Smooth muscle cell of the brain vasculature (primary cell): ENCODE results near the gene SLC29A1.

Experiments
- DNase-seq: peaks from one replicate; pipeline ENCODE4 v3.0.0-alpha.2; 2012; ENCODE audit warnings: low read depth, low spot score

The SLC29A1 gene

GRCh38 chr6:44237021-44237812 lies 13.8 kb downstream of the SLC29A1 start:
- DNase-seq, result no peak

DNA sequence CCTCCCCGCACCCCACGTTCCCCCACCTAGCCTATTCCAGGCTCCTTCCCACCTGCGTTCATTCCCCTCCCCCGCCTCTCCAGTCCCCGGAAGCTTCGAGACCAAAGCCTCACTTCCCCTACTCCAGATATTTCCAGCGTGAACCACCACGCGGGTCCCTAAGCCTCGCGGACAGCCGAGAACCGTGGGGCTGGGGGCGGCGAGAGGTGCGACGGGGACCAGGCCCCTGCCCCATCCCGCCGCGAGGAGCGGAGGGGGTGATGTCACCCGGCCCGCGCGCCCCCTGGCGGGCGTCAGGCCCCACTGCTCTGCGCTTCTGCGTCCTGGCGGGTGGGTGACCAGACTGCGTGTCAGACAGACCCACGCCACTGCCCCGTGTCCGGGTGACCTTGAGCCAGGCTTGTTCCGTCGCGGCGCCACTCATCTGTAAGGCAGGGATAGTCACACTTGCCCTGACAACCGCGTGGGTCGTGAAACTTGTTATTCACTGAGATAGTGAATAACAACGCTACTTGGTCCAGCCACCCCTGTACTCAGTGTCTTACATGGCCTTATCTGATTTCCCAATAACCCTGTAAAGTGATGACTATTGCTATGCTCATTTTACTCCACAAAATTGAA lies 14.5 kb downstream of the SLC29A1 start:
- DNase-seq, result no peak

GRCh38 chr6:44238687-44239350 lies 15.4 kb downstream of the SLC29A1 start:
- DNase-seq, result no peak

DNA sequence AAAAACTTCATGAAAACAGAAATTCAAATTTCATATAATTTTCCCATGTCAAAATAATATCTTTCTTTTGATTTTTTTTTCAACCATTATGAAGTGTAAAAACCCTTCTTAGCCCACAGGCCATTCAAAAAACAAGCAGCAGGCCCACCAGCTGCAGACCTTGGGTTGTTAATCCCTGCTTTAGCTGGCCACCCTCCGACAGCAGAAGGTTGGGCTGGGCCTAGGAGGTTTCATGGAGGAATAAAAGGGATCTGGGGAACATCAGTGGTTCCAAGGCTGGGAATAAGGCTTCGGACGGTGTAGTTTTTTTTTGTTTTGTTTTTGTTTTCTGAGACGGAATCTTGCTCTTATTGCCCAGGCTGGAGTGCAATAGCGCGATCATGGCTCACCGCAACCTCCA lies 19.9 kb downstream of the SLC29A1 start:
- DNase-seq, result no peak

DNA sequence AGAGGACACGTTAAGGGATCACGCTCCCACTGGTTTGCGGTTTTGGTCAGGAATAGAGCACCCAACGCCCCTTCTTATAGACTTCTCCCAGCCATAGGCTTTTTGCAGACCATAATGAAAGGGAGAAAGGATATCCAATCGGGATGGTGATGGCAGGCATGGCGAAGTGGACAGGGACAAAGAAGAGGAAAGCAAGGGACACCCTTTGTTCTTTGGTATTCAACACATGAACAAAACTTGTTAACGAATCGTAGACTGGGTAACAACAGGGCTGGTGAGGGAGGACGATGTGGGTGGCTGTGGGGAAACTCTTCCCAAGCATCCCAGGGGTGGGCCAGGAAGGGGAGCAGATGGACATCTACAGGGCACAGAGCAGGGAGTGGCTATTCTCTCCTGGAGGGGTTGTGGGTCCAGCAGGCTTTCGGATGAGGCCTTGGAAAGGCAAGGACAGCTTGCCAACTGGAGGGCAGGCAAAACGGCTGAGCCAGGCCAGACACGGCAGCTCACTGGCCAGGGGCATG lies 22.1 kb downstream of the SLC29A1 start:
- DNase-seq, result no peak

GRCh38 chr6:44245912-44246662 lies 22.7 kb downstream of the SLC29A1 start:
- DNase-seq, result no peak

- DNase-seq, result peak; percentile 86
These were observed 23.4 kb downstream of the SLC29A1 start, which contains the start of gene HSP90AB1 for GRCh38 chr6:44246663-44247337. Gene HSP90AB1 (plus strand): TSS chr6:44247101. CDS start chr6:44248630, 1,529 bp downstream.

GRCh38 chr6:44247338-44248302 lies 24.2 kb downstream of the SLC29A1 start:
- DNase-seq, result no peak

DNA sequence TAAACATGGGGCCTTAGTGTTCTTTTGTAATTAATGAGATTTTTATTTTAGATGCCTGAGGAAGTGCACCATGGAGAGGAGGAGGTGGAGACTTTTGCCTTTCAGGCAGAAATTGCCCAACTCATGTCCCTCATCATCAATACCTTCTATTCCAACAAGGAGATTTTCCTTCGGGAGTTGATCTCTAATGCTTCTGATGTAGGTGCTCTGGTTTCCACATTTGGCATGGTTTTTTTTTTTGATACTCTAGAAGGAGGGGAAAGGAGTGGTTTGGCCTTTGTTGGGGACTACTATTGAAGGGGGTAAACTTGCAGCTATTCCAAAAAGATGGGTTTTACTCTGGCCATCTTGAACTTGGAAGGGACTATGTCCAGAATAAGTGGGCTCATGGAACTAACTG lies 25.2 kb downstream of the SLC29A1 start:
- DNase-seq, result no peak

DNA sequence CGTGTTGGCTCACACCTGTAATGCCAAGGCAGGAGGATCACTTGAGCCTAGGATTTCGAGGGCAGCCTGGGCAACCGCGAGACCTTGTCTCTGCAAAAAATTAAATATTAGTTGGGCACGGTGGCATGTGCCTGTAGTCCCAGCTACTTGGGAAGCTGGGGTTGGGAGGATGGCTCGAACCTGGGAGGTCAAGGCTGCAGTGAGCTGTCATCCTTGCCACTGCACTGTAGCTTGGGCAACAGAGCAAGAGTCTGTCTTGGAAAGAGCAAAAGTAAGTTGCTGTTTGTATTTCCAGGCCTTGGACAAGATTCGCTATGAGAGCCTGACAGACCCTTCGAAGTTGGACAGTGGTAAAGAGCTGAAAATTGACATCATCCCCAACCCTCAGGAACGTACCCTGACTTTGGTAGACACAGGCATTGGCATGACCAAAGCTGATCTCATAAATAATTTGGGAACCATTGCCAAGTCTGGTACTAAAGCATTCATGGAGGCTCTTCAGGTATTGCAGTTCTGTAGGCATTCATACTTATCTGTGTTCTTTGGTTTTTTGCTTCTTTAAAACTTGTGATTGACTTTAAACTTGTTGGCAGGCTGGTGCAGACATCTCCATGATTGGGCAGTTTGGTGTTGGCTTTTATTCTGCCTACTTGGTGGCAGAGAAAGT lies 25.8 kb downstream of the SLC29A1 start:
- no peak for DNase-seq

DNA sequence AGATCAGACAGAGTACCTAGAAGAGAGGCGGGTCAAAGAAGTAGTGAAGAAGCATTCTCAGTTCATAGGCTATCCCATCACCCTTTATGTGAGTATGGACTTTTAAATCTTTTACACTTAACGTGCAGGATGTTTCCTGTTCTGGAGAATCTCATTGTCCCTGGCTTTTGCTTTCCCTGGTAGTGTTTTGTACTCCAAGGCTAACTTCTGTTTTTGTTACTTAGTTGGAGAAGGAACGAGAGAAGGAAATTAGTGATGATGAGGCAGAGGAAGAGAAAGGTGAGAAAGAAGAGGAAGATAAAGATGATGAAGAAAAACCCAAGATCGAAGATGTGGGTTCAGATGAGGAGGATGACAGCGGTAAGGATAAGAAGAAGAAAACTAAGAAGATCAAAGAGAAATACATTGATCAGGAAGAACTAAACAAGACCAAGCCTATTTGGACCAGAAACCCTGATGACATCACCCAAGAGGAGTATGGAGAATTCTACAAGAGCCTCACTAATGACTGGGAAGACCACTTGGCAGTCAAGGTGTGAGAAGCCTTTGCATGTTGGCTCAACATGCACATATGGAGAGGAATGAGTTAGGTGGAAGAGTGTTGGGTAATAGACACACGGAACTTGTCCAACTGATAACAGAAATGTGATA lies 26.8 kb downstream of the SLC29A1 start:
- no peak for DNase-seq

DNA sequence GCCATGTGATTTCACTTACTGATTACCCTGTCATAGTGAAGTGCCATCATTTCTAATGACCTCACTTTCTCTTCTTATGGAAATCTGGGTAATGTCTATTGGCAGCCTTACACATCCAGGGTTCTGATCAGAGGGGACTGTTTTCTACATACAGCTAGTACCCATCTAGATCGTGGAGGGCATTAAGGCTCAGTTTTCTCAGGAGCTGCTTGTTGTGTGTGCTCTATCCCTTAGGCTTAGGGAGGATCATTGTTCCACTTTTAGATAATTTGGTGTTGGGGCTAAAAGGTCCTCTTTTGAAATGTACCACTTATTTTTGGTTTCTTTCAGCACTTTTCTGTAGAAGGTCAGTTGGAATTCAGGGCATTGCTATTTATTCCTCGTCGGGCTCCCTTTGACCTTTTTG lies 27.3 kb downstream of the SLC29A1 start:
- DNase-seq, result no peak

GRCh38 chr6:44251576-44252524 lies 28.5 kb downstream of the SLC29A1 start:
- no peak for DNase-seq

DNA sequence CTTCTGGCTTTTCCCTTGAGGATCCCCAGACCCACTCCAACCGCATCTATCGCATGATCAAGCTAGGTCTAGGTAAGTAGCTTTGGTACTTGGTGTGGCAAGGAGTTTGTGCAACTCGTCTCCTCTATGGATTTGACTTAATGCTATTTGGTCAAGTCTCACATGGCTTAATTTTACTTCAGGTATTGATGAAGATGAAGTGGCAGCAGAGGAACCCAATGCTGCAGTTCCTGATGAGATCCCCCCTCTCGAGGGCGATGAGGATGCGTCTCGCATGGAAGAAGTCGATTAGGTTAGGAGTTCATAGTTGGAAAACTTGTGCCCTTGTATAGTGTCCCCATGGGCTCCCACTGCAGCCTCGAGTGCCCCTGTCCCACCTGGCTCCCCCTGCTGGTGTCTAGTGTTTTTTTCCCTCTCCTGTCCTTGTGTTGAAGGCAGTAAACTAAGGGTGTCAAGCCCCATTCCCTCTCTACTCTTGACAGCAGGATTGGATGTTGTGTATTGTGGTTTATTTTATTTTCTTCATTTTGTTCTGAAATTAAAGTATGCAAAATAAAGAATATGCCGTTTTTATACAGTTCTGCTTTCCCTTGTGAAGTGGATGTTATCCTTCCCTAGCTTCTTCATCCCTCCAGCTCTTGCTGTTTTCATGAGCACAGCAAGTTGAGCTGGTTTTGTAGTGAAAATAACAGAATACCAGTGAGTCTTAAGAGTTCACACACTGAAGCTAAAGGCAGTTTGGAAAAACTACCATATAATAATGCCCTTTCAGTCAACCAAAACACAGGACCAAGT lies 30.1 kb downstream of the SLC29A1 start:
- DNase-seq, result no peak

GRCh38 chr6:44254191-44255104 lies 31.1 kb downstream of the SLC29A1 start:
- no peak for DNase-seq
